Liver (tissue), 9 donors: ENCODE data around the gene CCDC80. TPM values are rescaled to one million over a fixed set of nuclear protein-coding genes. Genes with fewer than 3 reads are reported as not detected.

Source experiments
- DNase-seq: peaks from one replicate; pipeline ENCODE4 v3.0.0-alpha.2; 2017; ENCODE audit warnings: low spot score
- H3K27ac ChIP-seq, 2 donors: one replicate each; pipeline ENCODE4 v1.7.0; 2013; ENCODE audit warnings: inconsistent platforms in 2 of 2, low read length in 2 of 2, control low read depth in 1 of 2, low read depth in 1 of 2, mild to moderate bottlenecking in 1 of 2
- H3K27me3 ChIP-seq, 4 donors: one replicate each; pipeline versions ENCODE4 v1.6.1 to v1.7.0; 2013; ENCODE audit warnings: low read length in 3 of 4, inconsistent platforms in 1 of 4, mild to moderate bottlenecking in 1 of 4, moderate library complexity in 1 of 4; ENCODE audit not compliant: control insufficient read depth in 4 of 4, insufficient read depth in 4 of 4
- H3K36me3 ChIP-seq, 4 donors: one replicate each; pipeline versions ENCODE4 v1.6.1 to v1.7.0; 2013; ENCODE audit warnings: low read length in 3 of 4, mild to moderate bottlenecking in 3 of 4, low read depth in 1 of 4, moderate library complexity in 1 of 4; ENCODE audit not compliant: control insufficient read depth in 4 of 4, insufficient read depth in 3 of 4
- H3K4me1 ChIP-seq, 4 donors: one replicate each; pipeline versions ENCODE4 v1.6.1 to v1.7.0; 2013; ENCODE audit warnings: low read length in 3 of 4, mild to moderate bottlenecking in 3 of 4, moderate library complexity in 1 of 4; ENCODE audit not compliant: control insufficient read depth in 4 of 4, insufficient read depth in 4 of 4
- H3K4me3 ChIP-seq, 3 donors: one replicate each; pipeline versions ENCODE4 v1.6.1 to v1.7.0; 2013; ENCODE audit warnings: low read length in 3 of 3, control low read depth in 1 of 3, low read depth in 1 of 3, mild to moderate bottlenecking in 1 of 3
- H3K9ac ChIP-seq, 2 donors: one replicate each; pipeline ENCODE4 v1.7.0; 2013; ENCODE audit warnings: low read length in 2 of 2, mild to moderate bottlenecking in 2 of 2, moderate library complexity in 2 of 2, control low read depth in 1 of 2, low read depth in 1 of 2
- H3K9me3 ChIP-seq, 4 donors: one replicate each; pipeline versions ENCODE4 v1.6.1 to v1.7.0; 2013; ENCODE audit warnings: low read length in 3 of 4; ENCODE audit not compliant: control insufficient read depth in 4 of 4
- ATF3 ChIP-seq: IDR thresholded peaks from 2 replicates; pipeline ENCODE4 v1.6.1; 2016; ENCODE audit warnings: antibody characterized with exemption
- CTCF ChIP-seq: fragments of 150-350 bp; IDR thresholded peaks from 2 replicates; pipeline ENCODE4 v1.5.1; 2017; ENCODE audit warnings: improper control_type of control experiment, low read depth, low read length; ENCODE audit not compliant: missing input control
- EGR1 ChIP-seq, 2 donors: IDR thresholded peaks; 2 replicates each; pipeline ENCODE4 v1.6.1; 2016 to 2018; ENCODE audit warnings: antibody characterized with exemption in 2 of 2, low read depth in 2 of 2
- FOXA1 ChIP-seq: IDR thresholded peaks from 2 replicates; pipeline ENCODE4 v1.6.1; 2016; ENCODE audit warnings: antibody characterized with exemption
- FOXA2 ChIP-seq: IDR thresholded peaks from 2 replicates; pipeline ENCODE4 v1.6.1; 2016; ENCODE audit warnings: antibody characterized with exemption
- GABPA ChIP-seq, 2 donors: IDR thresholded peaks in 1 of 2; conservative IDR thresholded peaks in 1 of 2; 2 replicates each; pipeline ENCODE4 v1.6.1; 2016; ENCODE audit warnings: antibody characterized with exemption in 2 of 2, mild to moderate bottlenecking in 1 of 2, moderate library complexity in 1 of 2
- HNF4A ChIP-seq, 2 donors: conservative IDR thresholded peaks; 2 replicates each; pipeline ENCODE4 v1.6.1; 2016; ENCODE audit warnings: antibody characterized with exemption in 2 of 2, mild to moderate bottlenecking in 2 of 2
- HNF4G ChIP-seq: IDR thresholded peaks from 2 replicates; pipeline ENCODE4 v1.6.1; 2016; ENCODE audit warnings: antibody characterized with exemption
- JUND ChIP-seq, 2 donors: IDR thresholded peaks; 2 replicates each; pipeline ENCODE4 v1.6.1; 2016; ENCODE audit warnings: antibody characterized with exemption in 2 of 2
- NR2F2 ChIP-seq: IDR thresholded peaks from 2 replicates; pipeline ENCODE4 v1.6.1; 2016; ENCODE audit warnings: antibody characterized with exemption
- RAD21 ChIP-seq, 2 donors: IDR thresholded peaks; 2 replicates each; pipeline ENCODE4 v1.6.1; 2016; ENCODE audit warnings: antibody characterized with exemption in 2 of 2, mild to moderate bottlenecking in 2 of 2
- REST ChIP-seq: IDR thresholded peaks from 2 replicates; pipeline ENCODE4 v1.6.1; 2016; ENCODE audit warnings: antibody characterized with exemption, mild to moderate bottlenecking
- RXRA ChIP-seq, 2 donors: IDR thresholded peaks; 2 replicates each; pipeline ENCODE4 v1.6.1; 2017 to 2018; ENCODE audit warnings: antibody characterized with exemption in 2 of 2, mild to moderate bottlenecking in 1 of 2
- SP1 ChIP-seq: IDR thresholded peaks from 2 replicates; pipeline ENCODE4 v1.6.1; 2018; ENCODE audit warnings: antibody characterized with exemption, mild to moderate bottlenecking
- TAF1 ChIP-seq: conservative IDR thresholded peaks from 2 replicates; pipeline ENCODE4 v1.6.1; 2016; ENCODE audit warnings: antibody characterized with exemption, mild to moderate bottlenecking
- YY1 ChIP-seq: IDR thresholded peaks from 2 replicates; pipeline ENCODE4 v1.6.1; 2016; ENCODE audit warnings: antibody characterized with exemption, mild to moderate bottlenecking
- WGBS: extraction: QIAGEN DNeasy Blood & Tissue Kit; methylation state at CpG from one replicate; pipeline ENCODE4 v1.1.7; 2013; 5-methylcytosine and 5-hydroxymethylcytosine counted together
- polyA plus RNA-seq, 2 donors: library from polyadenylated mRNA; stranded (reverse) in 1 of 2; unstranded in 1 of 2; fragments of 200-250 nt in 1 of 2; fragments of >200 nt in 1 of 2; fragmentation: Nextera tagmentation in 1 of 2; extraction: Ambion mirVana in 1 of 2; gene quantifications; one replicate each; pipeline versions ENCODE4 v1.2.1 to v1.2.3, GENCODE V29; 2013 to 2015
- total RNA-seq, 2 donors: library from RNA; depleted of rRNA; stranded (reverse); fragments of >200 nt; gene quantifications; one replicate each; pipeline ENCODE4 v1.2.3, GENCODE V29; 2014
- TF ChIP-seq, protein P1 (sequence below): IDR thresholded peaks from 2 replicates; pipeline ENCODE4 v1.6.1; 2016; ENCODE audit warnings: antibody characterized with exemption
- TF ChIP-seq, protein P2 (sequence below): IDR thresholded peaks from 2 replicates; pipeline ENCODE4 v1.6.1; 2016; ENCODE audit warnings: antibody characterized with exemption
- donor health status: healthy.
- donor health status: healthy.
- donor health status: healthy.
- donor health status: healthy.
- donor health status: healthy.

The CCDC80 gene
- total and polyA plus RNA-seq, 4 donors, result 0.17 to 2.1 (median 1.1) TPM

GRCh38 chr3:112681822-112682325 lies 40.9 kb upstream of the CCDC80 start:
- Histone ChIP-seq H3K36me3 (no peaks in the 10 kb centered on the region), H3K9ac (no peak overlapping the region), H3K4me3 (no peak overlapping the region), H3K27me3 (peaks cover 0 to 2% (median 0%) of the 10 kb centered on the region in 4 donors), H3K27ac (no peak overlapping the region), H3K4me1 (no peaks in the 10 kb centered on the region), H3K9me3 (no peaks in the 10 kb centered on the region)
- WGBS, result 82% methylated on average over 2 of the region's 2 CpGs
- TF ChIP-seq HNF4A (conservative IDR thresholded peaks at IDR 0.05), result no peak
- TF ChIP-seq FOXA1, result no peak
- no peak for TF ChIP-seq RAD21 (IDR thresholded peaks at IDR 0.05)
- DNase-seq, result no peak

- H3K27ac ChIP-seq, result no peak overlapping the region
- WGBS, result 43% methylated on average over 6 of the region's 6 CpGs
- TF ChIP-seq, protein P1, sequence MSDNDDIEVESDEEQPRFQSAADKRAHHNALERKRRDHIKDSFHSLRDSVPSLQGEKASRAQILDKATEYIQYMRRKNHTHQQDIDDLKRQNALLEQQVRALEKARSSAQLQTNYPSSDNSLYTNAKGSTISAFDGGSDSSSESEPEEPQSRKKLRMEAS, result no peak
- TF ChIP-seq NR2F2 (no peak), HNF4G (no peak), YY1 (no peak), RAD21 (IDR thresholded peaks at IDR 0.05) (no peak), FOXA2 (no peak), REST (no peak), ATF3 (no peak), GABPA (IDR thresholded peaks at IDR 0.05 in 1 of 2, conservative IDR thresholded peaks at IDR 0.05 in 1 of 2) (no peak), SP1 (no peak), HNF4A (conservative IDR thresholded peaks at IDR 0.05) (no peak), JUND (IDR thresholded peaks at IDR 0.05) (no peak), EGR1 (IDR thresholded peaks at IDR 0.05; ENCODE audit: low read depth in 2 of 2) (no peak), RXRA (IDR thresholded peaks at IDR 0.05) (no peak), FOXA1 (no peak), TAF1 (no peak), CTCF (no peak)
- TF ChIP-seq, protein P2, sequence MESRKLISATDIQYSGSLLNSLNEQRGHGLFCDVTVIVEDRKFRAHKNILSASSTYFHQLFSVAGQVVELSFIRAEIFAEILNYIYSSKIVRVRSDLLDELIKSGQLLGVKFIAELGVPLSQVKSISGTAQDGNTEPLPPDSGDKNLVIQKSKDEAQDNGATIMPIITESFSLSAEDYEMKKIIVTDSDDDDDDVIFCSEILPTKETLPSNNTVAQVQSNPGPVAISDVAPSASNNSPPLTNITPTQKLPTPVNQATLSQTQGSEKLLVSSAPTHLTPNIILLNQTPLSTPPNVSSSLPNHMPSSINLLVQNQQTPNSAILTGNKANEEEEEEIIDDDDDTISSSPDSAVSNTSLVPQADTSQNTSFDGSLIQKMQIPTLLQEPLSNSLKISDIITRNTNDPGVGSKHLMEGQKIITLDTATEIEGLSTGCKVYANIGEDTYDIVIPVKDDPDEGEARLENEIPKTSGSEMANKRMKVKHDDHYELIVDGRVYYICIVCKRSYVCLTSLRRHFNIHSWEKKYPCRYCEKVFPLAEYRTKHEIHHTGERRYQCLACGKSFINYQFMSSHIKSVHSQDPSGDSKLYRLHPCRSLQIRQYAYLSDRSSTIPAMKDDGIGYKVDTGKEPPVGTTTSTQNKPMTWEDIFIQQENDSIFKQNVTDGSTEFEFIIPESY, result no peak
- no peaks in the 10 kb centered on the region for H3K36me3 ChIP-seq
- H3K4me1 ChIP-seq, result no peaks in the 10 kb centered on the region
- H3K4me3 ChIP-seq, result no peak overlapping the region
- no peak for DNase-seq
- H3K27me3 ChIP-seq, result peaks cover 0 to 3% (median 0%) of the 10 kb centered on the region in 4 donors
- H3K9me3 ChIP-seq, result no peaks in the 10 kb centered on the region
- no peak overlapping the region for H3K9ac ChIP-seq
Observed at GRCh38 chr3:112676659-112677234, 35.8 kb upstream of the CCDC80 start.
